HuH-7.5 (cell line): ENCODE measurements around the gene SRRM2.

Experiments used
- DNase-seq: peaks from one replicate; pipeline ENCODE4 v3.0.0; 2011; ENCODE audit warnings: low spot score

SRRM2 gene

DNA sequence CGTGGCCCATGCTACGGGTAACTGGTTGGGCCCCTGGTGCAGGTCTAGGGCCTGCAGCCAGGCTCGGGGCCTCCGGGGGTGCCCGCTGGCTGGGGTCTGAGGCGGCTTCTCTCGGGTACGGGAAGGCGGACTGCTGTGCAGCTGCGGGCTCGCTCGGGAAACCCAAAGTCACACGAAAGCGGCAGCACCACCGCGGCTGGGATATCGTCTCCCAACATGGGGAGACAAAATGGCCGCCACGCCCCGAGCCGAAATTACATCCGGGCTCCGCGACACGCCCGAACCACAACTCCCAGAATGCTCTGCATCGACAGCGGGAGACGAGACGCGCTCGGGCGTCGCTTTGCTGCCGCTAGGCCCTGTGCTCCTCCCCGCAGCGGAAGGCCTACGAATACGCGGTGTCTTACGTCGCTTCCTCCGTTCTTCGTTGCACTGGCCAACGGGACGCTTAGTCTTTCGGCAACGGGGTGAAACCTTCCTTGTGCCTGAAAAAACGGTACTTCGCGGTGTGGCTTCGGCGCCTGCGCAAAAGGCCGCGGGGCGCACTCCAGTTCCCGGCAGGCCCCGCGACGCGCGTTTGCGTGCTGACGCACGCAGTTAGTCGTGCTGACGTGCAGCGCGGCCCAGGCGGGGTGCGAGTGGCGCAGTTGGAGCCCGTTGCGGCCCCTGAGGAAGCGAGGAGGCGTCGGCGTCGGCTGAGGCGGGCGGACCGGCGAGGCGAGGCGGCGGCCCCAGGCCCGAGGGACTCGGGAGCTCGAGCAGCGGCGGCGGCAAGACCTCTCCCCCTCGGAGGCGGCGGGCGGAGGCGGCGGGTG is at the start of gene SRRM2:
SRRM2 (plus strand) TSS at position 604 of the 815 bp plus-strand sequence. CDS start 3,727 bp downstream, outside the sequence.
- DNase-seq = peak; percentile 93

DNA sequence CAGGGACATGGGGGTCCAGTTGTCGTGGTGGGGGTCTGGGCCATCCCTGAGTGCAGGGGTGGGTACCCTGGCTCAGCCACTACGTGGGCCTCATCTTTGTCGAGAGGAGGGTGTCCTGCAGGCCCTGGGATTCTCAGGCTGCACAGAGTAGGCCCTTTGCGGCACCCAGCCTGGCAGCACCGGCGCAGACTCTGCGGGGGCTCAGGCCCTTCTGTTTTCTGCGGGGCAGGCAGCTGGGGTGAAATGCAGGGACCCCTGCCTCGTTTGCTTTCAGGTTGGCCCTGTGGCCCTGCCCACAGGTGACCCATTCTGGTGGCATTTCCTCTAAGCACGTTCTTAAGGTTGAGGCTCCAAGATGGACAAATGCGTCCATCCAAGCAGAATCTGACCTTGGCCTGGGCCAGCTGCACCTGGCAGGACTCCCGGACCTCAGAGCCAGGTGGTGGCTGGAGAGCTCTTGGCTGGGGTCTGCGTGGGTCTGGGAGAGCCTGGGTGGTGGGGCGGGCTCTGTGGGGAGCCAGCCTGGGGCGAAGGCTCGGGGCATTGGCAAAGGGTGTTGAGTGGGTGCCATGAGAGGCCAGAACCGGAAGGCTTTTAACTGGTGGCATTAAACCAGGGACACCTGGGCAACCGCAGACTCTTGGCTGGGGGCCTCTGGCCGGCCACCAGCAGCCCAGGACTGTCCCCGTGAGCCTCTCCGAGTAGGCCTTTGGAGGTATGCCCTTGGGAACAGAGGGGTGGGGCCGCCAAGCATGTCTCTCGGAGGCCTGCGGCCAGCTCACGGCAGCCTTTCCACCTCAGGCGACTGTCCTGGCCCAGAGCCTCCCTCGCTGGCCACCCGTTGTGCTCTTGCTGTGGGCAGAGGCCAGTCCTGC is 49.3 kb upstream of the SRRM2 start:
- no peak for DNase-seq

DNA sequence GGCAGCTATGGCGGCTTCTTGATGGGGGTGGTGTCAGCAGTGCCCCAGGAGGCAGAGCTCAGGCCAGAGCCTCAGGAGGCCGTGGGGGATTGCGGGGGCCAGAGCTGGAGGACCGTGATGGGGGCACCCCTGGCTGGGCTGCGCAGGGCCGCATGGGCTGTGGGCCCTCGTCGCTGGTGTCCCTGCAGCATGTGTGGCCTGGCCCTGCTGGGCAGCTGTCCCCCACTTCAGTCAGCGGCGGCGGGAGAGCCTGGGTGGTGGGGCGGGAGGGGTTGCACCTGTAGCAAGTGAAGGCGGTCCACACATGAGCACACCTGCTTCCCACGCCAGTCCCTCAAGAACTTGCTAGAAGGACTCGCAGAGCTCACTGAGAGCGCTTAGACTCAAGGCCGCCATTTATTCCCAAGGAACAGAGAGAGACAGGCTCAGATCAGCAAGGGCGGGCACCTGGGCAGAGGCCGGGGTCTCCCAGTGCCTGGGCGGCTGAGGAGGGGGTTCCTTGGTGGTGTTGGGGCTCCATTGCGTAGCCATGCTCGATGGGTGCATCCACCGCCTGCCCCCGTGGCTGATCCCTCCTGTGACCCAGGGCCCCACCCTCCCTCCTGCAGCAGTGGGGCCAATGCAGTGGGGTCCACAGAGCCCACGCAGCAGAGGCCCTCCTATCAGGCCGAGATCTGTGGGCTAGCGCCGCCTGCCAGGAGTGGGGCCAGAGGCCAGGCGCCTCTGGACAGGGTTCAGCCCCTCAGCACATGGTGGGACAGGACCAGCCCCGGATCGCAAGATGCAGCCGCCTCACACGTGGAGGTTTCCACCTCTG is 48.1 kb upstream of the SRRM2 start:
- no peak for DNase-seq

DNA sequence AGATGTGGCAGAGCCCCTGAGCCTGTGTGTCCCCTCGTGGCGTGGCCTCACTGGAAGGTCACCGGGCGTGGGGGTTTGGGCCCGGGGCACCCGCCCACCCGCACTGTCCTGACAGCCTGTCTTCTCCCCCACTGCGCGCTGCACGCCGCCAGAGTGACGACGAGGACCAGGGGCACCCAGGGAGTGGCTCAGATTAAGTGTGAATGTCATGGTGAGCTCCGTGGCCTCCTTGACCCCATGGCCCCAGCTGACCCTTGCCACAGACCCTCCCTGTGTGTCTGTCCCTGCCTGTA is 47.5 kb upstream of the SRRM2 start:
- no peak for DNase-seq

DNA sequence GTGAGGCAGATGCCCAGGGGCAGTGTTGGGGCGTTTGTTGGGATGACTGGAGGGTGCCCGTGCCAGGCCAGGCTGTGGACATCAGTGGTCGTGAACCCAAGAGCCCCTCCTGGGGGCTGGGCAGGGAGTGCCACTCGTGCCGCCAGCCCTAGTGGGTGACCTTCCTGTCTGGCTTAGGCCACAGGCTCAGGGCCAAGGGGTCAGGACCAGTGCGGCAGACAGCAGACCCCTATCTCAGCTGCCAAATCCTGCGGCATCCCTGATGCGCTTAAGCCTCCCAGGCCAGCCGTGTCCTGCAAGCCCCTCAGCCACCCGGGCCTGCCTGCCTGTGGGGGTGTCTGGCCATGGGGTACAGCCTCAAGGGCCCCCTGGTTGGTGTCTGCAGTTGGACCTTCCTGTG is 47.1 kb upstream of the SRRM2 start:
- no peak for DNase-seq

DNA sequence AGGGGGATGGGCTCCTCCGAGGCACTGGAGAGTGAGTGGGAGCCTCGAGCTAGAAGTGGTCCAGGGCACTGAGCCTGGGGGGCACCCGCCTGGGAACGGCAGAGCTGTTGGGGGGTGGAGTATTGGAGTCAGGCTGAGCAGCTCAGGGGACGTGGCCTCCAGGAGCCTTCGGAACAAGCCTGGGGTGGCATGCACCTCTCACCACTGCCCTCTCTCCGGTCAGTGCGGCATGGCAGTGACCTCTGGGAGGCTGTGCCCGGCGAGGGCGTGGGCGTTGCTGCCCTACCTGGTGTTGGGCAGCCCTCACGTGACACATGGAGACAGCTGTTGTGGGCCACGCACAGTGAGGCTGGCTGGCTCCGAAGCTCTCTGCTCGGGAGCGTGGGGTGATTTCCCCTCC is 46.4 kb upstream of the SRRM2 start:
- no peak for DNase-seq

DNA sequence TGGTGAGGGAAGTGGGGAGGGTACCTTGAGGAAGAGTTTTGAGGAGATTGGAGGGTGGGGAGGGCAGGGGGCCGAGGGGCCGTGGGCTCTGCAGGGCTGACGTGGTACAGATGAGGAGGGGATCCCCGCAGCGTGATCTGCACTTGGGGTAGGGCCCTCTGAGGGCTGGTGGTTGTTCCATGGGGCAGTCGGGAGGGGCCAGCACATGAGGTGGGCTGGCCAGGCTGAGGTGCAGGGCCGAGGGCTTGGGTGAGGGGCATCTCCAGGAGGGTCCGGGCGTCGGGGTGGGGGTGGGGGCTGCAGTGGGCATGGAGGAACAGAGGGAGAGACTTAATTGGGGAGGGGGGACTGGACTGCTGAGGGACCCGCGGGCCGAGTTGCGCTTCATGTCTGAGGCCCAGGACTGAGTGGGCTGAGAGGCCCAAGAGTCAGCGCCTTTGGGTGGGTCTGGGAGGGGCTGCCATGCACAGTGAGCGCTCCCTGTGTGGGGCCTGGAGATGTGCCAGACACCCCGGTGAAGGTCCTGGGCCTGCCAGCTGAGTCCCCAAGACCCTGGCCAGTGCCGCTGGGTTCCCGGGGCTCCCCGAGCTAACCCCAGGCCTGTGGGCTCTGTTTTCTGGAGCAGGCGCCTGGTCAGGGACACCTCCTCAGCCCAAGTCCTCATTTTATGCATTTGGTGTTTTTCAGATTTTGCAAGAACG is 45.7 kb upstream of the SRRM2 start:
- no peak for DNase-seq

DNA sequence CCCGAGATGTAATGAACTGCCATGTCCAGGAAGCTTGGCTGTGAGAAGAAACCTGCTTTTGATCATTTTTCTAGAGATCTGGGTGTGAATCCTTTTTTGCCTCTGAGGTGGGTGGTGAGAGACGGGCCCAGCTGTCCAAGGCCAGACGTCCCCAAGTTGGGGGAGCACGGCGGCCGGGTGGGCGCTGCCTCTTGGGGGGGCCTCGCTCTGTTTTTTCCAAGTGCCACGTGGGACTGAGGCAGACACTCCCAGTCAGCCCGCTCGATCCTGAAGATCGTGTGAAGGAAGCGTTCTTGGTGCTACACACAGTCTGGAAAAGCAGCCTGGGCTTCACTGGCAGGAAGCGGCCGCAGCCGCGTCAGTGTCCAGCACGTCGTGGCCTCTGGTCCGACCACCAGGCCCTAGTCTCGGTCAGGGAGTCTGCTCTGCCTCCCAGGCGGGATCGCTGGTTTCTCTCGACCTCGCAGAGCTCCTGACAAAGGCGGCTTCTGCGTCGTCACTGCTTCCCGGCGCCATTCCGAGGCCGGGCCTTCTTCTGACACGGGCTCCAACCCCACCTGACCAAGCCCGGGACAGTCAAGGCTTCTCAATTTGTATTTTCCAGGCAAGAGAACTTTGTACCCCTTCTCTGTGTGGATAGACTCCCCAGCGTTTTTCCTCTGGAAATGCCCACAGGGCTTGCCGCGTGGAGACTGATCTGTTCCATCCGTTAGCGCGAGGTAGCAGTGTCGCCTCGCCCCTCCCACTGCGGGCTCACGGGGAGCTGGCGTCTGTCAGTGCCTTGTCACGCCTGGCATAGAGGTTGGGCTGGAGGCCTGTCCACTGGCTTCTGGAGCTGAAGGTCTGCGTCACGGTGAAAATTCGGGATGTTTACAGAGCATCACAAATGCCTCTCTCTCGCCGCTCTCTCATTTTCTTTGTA is 44.8 kb upstream of the SRRM2 start:
- no peak for DNase-seq

DNA sequence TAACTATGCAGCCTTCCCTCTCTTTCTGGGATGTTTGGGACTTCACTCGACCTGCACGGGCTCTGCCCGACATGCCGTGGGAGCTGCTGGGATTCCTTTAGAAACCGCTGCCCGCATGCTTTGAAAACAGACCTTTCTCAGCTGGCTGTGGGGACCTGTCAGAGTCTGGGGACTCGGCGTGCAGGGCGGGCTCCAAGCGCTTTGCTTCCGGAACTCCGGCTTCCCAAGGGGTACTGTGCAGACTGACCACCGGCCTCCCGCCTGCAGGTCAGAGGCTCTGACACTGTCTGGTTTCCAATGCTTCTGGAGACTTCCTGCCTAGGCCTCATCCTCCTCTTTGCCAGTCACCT is 44.2 kb upstream of the SRRM2 start:
- DNase-seq = no peak

DNA sequence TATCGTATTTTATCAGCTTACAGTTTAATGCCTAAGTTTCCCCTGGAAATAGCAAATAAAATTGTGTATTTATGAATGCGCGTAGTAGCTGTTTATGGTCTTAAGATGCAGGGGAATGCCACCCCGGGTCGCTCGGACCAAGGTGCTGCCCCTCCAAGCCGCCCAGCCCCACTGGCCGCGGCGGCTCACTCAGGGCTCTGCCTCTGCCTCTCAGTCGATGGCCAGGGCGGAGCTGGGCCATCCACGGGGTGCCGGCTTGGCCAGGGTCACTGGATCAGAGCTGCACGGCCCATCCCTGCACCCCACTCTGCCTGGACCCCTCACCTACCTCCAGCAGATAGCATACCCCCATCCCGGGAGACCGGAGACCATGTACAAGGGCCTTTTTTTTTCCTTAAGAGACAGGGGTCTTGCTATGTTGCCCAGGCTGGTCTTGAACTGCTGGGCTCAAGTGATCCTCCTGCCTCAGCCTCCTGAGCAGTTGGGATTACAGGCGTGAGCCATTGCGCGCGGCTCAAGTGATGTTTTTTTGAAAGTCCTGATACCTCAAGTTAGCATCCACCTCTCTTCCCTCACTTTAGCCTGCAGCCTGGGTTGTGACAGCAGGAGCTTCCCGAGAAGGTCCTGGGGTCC is 43.4 kb upstream of the SRRM2 start:
- no peak for DNase-seq

DNA sequence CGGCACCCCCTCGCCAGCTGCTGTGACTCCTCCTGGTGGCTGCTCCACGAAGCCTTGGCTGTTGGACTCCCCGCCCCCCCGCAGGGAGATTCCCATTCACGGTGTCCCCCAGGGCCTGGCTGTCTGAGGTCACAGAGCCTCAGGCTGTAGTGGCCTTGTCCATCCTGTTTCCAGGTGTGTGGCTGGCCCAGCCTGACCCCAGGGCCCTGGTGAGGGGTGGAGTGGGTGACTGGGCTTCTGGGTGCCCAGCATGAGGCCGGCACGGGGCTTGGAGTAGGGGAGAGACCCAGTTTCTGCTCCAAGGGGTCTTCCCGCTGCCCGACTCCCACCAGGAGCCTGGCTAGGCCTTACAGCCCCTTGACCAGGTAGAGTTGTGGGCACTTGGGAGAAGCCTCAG is 42.9 kb upstream of the SRRM2 start:
- DNase-seq = no peak

DNA sequence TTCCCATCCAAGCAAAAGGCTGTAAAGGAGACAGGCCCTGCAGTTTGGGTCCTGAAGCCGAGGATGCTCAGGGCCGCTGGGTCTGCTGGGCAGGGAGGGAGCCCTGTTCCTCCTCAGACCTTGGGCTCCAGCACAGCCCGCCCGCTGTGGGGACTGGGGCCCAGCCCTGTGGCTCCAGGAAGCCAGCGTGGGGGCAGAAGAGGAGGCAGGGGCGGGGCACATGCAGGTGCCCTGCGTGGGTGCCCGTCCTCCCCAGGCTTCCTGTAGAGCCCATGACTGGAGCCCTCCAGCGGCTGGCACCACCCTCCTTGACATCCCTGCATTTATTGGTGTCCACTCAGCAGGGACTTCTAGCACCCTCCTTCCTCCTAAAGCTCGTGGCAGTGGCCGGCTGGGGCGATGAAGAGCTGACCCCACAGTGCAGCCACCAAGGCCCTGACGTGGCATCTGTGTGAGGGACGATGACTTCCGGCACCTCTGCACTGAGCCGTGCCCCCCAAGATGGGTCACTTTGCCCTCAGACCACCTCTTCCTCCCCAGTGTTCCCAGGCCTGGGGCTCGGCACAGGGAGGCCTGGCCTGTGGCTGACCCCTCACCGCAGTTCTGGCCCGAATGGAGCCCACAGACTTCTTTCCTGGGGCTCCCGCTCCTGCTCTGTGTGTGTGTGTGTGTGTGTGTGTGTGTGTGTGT is 42.3 kb upstream of the SRRM2 start:
- no peak for DNase-seq

DNA sequence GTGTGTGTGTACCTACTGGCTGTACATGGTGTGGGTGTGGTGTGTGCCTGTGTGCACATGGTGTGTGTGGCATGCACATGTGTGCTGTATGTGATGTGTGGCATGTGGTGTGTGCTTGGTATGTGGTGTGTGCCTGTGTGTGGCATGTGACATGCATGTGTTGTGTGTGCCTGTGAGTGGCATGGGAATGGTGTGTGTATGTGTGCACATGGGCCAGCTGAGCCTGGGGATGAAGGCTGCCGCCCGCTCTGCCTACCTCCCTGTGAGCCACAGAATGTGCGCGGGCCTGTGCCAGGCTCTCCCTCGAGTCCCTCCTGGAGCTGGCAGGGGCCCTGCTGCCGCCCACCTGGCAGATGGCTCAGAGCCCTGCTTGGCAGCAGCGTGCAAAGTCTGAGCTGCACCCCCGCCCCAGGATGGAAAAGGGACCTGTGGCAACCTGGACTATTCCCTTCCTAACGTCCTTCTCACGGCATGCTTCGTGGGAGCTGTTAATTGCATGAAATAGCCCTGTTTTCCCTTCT is 41.7 kb upstream of the SRRM2 start:
- no peak for DNase-seq

DNA sequence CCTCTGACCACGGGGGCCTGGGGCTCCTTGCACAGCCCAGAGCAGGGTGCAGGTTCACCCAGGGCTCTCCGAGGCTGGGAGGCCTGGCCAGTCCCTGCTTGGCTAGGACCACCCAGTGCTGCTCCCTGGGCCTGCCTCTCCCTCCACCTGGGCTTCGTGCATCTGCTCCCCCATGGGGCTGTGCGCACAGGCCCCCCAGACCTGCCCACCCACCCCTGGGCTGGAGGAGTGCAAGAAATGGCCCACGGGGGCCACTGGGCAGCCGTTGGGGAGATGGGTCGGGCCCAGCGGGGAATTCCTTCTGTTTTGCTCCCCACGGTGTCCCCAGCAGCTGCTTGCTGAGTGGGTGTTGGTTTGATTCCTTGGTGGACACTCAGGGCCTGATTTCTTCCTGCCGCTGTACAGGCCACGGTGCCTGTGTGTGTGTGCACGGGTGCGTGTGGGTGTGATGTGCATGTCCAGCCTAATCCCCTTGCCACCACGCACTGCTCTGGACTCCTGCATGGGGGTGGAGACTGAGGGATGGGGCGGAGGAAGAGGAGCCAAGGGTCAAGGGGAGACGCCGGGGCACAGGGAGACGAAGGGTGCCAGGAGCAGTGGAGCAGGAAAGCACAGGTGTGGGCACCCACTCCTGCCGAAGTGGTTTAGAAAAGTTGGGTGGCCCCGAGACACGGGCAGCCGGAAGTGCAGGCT is 40.9 kb upstream of the SRRM2 start:
- no peak for DNase-seq

DNA sequence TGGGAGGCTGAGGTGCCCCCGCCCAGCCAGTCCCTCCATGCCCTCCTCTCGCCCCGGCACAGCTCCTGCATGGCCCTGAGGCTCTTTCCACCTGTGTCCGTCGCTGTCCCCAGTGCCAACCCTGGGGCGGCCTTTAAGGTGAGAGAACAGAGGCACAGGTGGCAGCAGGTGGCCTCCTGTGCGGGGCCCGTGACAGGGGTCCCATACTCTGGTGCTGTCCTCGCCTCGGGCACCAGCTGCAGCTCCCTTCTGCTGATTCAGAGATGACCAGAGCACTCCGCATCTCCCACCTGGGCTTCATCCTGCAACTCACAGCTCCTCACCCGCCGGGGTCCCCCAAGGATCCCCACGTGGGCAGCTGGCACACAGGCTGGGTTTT is 40.4 kb upstream of the SRRM2 start:
- no peak for DNase-seq

DNA sequence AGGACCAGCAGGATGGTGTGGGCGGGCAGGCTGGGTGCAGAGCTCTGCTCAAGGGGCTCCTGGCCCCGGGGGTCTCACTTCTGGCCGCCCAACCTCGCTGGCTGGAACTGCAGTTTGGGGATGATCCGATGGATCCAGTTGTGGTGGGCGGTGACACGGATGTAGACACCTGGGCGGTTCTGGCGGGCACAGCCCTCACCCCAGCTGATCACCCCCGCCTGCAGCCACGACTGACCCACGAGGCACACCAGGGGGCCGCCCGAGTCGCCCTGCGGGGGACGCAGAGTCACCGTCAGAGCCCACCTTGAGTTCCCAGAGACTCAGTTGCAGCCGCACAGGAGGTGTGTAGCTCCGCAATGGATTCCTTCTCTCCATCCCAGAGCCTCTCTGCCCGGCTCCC is 39.9 kb upstream of the SRRM2 start:
- DNase-seq = no peak

DNA sequence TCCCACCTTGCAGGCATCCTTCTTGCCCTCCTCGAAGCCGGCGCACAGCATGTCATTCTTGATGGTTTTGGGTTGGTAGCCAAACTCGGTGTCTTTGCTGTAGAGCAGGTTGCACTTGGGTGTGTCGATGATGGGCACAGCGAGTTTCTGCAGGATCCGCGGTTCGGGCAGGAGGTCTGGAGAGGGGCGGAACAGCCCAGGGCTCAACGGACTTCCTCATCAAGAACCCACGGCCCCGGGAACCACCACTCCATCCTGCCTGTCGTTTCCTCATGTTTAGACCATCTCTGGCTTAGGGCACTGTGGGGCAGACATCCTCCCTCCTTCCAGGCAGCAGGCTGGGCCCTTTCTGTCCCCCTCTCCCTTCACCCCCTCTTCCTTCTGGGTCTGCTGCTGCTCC is 38.9 kb upstream of the SRRM2 start:
- DNase-seq = no peak

DNA sequence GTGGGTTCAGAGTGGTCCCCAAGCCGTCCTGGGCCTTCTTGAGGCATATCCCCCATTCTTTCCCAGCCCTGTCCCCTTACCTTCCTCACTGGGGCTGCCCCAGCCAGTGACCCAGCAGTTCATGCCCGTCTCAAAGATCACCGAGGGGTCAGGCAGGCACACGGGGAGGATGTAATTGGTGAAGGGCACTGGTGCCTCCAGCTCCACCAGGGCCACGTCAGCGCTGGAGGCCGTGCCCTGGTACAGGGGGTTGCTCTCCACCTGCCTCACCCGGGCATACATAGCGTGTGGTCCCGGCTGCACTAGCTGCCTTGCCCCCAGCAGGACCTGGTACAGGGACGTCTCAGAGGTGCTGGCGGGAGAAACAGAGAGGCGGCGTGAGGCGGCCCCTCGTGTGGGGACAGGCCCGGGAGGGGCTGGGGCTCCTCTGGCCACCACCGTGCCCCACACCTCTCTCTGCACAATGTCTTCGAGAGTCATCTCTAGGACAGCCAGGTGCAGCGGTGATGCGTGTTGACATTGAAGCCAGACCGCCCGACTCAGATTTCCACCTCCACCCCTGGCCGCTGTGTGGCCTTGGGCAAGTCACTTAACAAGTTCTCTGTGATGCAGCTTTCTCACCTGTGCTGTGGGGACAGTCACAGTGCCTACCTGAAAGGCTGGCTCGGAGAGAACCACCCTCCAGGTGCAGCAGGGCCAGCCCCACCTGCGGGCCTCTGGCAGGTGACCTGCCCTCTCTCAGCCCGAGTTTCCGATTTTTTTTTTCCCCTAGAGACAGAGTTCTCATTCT is 38.3 kb upstream of the SRRM2 start:
- DNase-seq = no peak
